Measurements from ENCODE around the gene CRHR2.

GRCh38 chr7:30703756-30704155 is 21.5 kb upstream of the CRHR2 start:
- no peak for TF ChIP-seq CTCF (IDR thresholded peaks at IDR 0.05)
- no peak for TF ChIP-seq POLR2A (IDR thresholded peaks at IDR 0.05)
